ENCODE measurements around the gene SRPK3.

SRPK3 gene

DNA sequence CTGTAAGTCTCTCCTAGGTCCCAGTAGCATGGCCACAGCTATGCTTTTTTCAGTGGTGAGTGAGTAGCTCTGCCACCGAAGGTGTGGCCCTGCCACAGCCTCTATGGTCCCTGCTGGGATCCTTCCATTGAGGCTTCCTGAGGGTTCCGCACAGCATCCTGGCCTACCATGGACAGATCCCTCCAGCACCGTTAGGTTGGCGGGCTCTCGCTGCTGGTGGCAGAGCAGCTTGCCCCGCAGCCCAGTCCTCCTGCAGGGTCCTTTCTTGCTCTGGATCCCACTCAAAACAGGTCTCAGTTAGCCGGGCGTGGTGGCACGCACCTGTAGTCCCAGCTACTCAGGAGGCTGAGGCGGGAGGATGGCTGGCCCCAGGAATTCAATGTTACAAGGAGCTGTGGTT, 51.9 kb downstream of the SRPK3 start:
- H3K27ac ChIP-seq (ENCODE audit: insufficient read depth in 1 of 2, low read depth in 1 of 2, low read length in 2 of 2, poor library complexity in 1 of 2, severe bottlenecking in 2 of 2), result no peak overlapping the region
- peaks cover 0 to 22% (median 7%) of the 10 kb centered on the region in 4 experiments for H3K4me1 ChIP-seq (ENCODE audit: control extremely low read depth in 1 of 4, control insufficient read depth in 4 of 4, insufficient read depth in 4 of 4, low read length in 3 of 4)
- no peak overlapping the region for H3K4me3 ChIP-seq (ENCODE audit: control insufficient read depth in 1 of 7, extremely low read depth in 1 of 7, insufficient read depth in 4 of 7, low read depth in 2 of 7, low read length in 6 of 7)
- no peak for DNase-seq
- ChIA-PET CTCF (no interaction called here), POLR2A (no interaction called here)
- no peaks in the 10 kb centered on the region for H3K36me3 ChIP-seq (ENCODE audit: control insufficient read depth in 4 of 4, insufficient read depth in 4 of 4, low read length in 3 of 4)
- H3K27me3 ChIP-seq (replicated peaks in 2 of 5; ENCODE audit: control insufficient read depth in 4 of 5, insufficient read depth in 5 of 5, low read length in 4 of 5), result peaks cover 0 to 64% (median 12%) of the 10 kb centered on the region in 5 experiments
- WGBS (ENCODE audit: insufficient coverage), result 84% methylated on average over 8 of the region's 10 CpGs
- H3K9me3 ChIP-seq (ENCODE audit: control extremely low read depth in 1 of 5, control insufficient read depth in 4 of 5, insufficient read depth in 2 of 5, low read depth in 1 of 5, low read length in 4 of 5), result peaks cover 0 to 26% (median 0%) of the 10 kb centered on the region in 5 experiments
